HG03097 (cell line): Measurements from ENCODE around the gene H1-8.
"Not testable (repeated sequence)": the region's sequence is repeated elsewhere in the genome, so short reads cannot be mapped to it uniquely, and the experiment has no call there.

ENCODE experiments used
- ATAC-seq: cut with Tn5 transposase; IDR thresholded peaks from one replicate; pipeline ENCODE4 v1.9.1; 2021; ENCODE audit not compliant: unreplicated experiment, low FRiP score

H1-8 gene, protein sequence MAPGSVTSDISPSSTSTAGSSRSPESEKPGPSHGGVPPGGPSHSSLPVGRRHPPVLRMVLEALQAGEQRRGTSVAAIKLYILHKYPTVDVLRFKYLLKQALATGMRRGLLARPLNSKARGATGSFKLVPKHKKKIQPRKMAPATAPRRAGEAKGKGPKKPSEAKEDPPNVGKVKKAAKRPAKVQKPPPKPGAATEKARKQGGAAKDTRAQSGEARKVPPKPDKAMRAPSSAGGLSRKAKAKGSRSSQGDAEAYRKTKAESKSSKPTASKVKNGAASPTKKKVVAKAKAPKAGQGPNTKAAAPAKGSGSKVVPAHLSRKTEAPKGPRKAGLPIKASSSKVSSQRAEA

DNA sequence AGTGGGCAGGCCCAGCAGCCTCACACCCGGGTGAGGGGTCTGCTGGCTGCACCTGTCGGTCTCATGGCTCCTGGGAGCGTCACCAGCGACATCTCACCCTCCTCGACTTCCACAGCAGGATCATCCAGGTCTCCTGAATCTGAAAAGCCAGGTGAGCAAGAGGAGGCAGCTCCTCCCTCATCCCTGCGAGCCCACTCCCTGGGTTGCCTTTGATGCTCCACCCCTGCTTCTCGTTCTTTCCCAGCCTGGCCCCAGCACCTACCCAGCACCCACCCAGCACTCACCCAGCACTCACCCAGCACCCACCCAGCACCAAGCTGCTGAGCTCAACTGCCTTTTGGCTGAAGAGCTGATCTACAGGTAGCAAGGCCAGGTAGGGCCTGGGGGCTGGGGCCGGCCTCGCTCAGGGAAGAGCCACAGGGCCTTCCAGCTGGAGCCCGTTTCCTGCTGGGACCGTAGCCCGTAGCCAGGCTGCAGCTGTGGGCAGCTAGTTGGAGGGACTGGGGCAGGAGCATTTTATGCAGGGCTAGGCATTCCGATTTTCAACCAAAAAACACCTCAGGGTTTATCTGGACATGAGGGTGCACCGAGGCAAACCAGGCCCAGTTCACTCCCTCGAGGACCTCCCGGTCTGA lies at the start of gene H1-8:
Gene H1-8 (plus strand): TSS at position 20 of the 635 bp plus-strand sequence. CDS start 44 bp downstream, at position 64.
- ATAC-seq, result no peak

DNA sequence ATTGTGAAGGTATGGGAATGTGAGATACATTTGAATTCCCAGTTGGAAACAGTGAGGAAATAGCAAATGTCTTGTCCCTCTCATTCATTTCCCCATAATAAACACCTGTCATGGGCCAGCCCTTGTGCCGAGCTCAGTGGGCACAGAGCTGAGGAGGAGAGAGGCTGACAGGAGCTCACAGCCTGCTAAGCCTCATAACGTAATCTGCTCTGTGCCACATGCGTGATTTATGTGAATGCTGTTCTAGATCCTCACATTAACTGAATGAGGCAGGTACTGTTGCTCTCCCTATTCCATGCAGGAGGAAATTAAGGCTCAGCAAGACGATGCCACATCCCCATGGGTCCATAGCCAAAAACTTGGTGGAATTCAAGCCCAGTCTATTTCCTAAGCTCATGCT lies 49.8 kb upstream of the H1-8 start:
- ATAC-seq, result no peak

DNA sequence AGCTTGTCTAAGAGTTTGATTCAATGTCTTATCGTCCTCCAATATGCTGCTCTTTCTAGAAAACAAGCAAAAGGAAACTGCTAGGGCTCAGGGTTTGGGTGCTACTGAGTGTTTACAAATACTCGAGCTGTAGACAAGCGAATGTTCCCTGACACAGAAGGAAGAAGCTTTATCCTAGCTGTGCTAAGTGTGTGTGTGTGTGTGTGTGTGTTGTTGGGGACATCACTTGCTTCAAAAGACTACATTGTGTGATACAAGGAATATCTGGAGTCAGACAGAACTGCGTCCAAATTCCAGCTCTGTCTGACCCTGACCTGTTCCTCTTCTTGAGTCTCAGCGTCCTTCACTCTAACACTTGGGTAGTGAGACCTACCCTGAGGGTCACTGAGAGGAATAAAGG lies 48.5 kb upstream of the H1-8 start:
- ATAC-seq, result not testable (repeated sequence)

DNA sequence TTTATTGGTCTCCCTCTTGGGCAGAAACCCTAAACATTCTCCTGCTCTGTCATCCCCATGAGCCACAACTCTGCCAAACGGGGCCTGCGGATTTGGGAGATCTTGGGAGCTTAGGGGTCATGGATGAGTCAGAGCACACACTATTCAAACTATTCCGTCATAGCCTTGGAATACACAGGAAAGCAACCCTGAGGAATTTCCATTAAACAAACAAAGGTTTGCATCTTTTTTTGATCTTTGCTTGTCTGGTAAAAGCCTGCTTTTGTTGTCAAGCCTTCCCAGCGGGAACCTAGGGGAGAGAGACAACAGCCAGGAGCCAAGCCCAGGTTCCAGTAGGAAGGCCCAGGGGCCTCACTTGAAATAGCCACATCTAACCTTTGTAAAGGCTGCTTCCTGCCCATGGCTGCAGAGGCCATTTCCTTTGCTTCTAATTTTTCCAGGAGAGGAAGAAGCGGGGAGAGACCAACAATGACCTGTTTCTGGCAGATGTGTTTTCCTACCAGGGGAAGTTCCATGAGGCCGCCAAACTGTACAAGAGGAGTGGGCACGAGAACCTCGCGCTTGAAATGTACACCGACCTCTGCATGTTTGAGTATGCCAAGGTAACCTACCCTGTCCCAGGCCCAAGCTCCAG lies 47.9 kb upstream of the H1-8 start:
- ATAC-seq, result not testable (repeated sequence)

DNA sequence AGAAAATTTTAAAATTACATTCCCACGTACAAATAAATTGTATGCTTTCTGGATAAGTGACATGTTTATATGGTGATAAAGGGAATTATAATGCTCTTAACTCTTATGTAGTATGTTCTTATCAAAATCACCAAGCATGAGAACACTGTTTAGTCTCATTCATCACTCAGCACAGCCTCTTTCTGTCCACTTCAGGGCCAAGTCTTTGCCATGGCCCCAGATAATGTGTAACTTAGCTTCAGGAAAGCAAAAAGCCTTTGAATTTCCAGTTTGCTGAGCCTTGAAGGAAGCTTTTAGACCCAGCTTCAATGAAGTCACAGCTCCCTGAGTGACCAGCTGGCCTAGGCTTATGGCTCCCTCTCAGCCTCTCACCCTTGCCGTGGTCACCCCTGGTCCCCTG lies 45.1 kb upstream of the H1-8 start:
- not testable (repeated sequence) for ATAC-seq

DNA sequence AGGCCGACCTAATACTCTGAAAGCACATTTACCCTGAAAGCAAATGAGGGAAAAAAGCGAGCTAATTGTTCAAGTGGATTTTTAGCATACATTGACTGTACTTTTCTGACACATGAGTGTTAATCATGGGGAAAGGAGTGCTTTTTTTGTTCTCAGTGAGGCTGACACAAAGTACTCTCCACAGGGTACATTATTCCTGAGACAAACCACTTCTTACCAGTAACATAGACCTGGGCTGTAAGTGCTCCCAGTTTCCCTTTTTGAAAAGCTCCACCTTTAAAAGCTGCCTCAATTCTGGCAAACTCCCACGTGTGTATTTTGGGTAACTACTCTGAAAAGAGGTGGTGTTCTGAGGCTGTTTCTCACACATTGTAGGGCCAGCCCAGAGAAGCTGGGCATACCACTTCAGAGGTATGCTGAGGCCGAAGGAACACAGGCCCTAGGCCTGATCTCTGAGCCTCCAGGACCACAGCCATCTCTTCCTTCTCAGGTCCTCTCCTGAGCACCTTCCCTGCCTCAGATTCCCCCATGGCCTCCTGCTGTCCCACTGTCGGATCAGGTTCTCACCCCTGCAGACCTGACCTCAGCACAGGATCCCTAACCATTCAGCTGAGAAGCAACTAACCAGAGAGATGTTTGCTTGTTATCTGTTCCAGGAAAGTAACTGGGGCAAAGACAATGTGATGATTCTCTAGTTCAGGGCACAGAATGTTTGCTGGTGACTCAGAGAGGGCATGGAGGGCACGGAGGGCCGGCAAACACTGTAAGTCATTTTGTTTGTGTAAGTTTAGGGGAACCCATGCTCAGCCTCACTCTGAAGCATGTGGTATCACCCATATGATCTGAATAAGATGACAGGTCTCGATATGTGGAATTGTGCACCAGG lies 44.1 kb upstream of the H1-8 start:
- not testable (repeated sequence) for ATAC-seq

DNA sequence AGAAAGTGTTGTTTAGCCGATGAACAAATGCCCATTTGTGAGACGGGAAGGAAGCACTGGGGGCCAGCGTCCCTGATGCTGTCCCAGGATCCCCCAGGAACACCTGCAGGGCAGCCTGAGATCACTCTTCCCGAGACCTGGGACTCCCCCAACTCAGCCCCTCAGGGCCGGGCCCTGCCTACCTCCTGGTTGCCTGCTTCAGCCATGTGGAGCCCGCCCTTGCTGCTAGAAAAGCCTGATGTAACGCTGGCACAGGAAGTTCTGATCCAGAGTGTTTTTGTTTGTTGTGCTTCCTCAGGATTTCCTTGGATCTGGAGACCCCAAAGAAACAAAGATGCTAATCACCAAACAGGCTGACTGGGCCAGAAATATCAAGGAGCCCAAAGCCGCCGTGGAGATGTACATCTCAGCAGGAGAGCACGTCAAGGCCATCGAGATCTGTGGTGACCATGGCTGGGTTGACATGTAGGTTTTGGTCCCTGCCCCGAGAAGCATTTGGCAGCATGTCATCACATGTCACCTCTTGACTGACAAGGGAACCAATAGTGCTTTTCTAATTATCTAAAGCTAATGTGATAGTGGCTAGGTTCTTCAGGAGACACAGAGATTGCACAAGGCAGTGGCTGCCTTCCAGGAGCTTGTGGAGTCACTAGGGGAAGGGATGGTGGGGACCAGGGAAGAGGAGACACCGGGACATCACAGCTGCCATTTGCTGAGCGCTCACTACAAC lies 43.2 kb upstream of the H1-8 start:
- ATAC-seq, result not testable (repeated sequence)

DNA sequence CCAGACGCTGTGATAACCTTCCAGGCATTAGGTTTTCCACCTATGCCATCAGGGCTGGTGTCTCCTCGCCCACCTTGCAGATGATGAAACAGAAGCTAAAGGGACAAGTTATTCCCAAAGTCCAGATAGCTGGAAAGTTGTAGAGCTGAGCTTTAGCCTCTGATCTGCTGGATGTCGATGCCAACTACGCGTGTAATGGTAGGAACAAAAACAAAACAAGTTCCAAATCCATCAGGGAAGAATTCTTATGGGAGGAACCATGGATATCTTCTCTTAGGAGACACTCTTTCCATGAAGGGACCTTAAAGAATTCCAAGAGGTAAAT lies 42.7 kb upstream of the H1-8 start:
- ATAC-seq, result no peak

DNA sequence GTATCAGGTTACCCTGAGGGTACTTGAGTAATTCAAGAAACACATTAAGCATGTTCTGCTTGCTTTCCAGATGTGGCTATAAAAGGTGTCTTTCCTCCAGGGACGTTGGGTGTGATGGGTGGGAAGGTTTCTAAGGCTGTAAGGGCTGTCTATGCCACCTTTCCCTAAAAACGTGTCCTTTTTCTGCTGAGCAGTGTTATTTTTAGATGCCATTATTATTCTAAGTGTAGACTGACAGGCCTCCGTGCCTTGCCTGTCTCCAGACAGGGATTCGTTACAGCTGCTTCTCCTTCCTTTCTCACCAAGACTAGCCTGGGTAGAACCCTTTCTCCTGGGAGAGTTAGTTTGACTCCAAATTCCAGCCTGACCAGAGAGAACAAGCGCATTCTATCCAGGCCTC lies 41.3 kb upstream of the H1-8 start:
- ATAC-seq, result no peak

DNA sequence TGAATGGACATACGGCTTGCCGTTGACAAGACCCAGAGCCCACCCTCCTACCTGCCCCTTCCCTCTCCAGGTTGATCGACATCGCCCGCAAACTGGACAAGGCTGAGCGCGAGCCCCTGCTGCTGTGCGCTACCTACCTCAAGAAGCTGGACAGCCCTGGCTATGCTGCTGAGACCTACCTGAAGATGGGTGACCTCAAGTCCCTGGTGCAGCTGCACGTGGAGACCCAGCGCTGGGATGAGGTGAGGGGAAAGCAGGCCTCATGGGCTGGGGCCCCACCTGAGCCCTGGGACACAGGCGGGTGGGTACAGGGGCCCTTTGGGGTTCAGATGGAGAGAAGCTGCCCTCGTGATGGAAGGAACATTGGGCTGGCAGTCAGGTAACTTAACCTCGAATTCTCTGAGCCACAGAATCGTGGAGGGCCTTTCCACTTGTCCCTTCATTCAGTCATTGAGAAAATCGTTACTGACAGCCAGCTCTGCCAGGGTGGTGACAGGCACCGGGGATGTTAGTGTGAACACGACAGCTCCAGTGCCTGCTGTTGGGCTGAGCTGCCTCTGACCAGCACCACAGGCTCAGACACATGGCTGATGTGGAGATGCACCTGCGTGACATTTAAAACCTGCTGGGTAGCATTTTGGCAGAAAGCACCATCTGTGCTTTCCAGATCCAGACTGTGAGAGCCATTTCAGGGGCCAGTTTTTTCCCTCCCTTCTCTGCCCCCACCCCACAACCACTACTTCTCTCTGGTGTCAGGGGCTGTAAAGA lies 40.1 kb upstream of the H1-8 start:
- no peak for ATAC-seq

DNA sequence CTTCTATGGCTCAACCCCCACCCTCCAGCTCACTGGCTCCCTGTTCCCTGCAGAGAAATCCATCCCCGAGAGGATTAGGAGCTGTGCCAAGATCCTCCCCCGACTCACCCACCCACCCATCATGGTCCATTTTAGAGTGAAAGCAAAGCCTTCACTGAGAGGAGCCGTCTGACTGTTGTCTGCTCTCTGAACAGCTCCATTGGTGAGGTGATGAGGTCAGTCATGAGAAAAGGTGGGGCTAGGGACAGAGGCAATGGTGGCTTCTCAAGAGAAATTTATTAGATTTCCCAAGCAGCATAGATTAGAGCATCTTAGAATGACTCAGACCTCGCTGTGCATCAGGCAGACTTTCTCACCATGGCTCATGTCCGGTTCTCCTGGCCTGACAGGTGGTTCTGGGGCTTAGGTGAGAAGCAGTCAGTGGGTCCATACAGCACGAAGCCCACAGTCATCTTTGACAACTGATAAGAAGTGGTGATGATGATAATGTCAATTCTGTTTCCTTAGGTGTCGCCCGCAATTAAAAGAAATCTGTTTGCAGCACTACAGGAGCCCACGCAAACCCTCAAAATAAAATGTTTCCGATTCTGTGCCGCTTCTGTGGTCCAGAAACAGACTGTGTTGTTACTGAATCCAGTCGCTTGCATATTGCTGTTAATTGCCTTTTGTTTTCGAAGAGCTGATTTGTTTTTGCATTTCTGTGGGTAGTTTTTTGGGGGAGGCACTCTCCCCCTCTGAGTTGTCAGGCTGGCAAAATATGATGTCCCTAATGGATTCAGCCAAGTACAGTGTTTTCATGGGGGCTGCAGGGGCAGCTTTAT lies 39.3 kb upstream of the H1-8 start:
- no peak for ATAC-seq

DNA sequence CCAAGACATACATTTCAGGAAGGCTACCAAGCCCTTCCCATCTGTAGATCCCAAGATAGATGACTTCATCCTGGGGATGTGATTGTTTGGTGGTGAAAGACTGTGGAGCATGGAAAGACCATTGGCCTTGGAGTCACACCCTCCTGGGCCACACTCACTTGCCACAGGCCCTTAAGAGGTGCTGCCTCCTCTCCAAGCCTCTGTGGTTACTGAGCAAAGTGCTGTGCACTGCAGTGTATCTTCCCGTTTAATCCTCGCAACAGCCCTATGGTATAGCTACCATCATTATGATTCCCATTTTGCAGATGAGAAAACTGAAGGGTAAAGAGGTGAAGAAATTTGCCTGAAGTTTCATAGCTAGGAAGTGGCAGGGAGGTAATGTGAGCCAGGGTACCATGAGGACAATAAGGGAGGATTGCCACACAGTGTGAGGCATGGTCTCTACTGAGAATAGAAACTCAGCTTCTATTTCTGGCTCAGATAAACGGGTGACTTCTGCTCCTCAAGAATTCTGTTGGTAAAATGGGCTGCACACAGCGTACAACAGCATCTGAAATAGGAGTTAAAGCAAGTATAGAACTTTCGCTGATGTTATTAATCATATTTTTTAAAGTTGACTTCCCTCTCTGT lies 38.4 kb upstream of the H1-8 start:
- ATAC-seq, result no peak

DNA sequence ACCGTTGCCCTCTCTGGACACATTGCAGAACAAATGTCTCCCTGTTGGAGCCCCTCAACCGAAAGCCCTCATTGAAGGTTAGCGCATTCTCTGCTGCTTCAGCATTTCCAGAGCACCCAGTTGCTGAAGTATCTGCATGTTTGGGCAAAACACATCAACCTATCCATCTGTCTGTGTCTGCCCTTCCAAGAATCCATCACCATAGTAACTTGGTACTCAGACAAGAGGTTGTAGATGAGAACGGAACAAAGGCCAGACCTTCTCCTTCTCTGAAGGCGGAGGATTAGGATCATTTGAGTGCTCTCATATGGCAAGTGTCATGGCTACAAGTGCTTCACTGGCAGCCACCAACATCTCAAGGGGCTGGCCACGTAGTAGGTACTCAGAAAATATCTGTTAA lies 37.6 kb upstream of the H1-8 start:
- no peak for ATAC-seq

DNA sequence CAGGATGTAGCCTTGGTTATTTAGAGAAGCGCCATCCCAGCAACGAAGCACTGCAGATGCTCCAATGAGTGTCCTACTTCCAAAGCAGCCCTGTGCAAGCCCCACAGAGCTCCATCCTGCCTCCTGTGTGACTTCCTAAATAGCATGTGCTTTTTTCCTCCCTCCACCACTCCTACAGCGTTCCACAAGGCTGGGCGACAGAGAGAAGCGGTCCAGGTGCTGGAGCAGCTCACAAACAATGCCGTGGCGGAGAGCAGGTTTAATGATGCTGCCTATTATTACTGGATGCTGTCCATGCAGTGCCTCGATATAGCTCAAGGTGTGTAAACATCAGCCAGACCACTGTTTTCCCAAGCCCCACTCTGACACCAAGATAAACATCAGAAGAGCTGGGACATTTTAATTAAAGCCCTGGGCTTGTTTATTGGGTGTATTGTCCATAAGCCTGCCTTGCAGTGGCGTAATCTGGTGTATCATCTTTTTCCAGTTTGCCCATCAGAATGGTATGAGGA lies 36.7 kb upstream of the H1-8 start:
- no peak for ATAC-seq

DNA sequence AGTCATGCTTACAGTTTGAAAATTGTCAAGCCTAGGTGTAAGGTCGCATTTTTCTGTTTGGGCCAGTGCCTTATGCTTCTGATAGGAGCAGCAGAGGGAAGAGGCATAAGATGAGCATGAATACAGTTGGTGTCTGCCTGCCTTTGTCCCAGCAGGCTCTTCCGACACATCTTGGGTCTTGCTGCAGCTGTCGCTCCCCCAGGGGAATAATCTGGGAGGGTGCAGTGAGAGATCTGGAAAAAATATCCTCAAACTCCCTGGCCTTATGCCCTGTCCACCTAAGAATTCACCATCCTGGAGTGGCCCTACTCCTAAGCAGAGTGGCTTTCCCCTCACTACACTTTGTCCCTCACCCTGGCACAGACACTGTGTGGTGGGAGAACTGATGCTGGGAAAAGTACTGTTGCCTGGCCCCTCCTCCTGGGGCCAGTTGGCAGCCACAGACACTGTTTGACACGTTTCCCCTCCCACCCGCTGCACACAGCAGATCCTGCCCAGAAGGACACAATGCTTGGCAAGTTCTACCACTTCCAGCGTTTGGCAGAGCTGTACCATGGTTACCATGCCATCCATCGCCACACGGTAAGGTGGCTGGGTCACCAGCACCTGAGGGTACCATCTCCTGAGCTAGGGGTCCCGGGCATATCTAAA lies 35.7 kb upstream of the H1-8 start:
- no peak for ATAC-seq

DNA sequence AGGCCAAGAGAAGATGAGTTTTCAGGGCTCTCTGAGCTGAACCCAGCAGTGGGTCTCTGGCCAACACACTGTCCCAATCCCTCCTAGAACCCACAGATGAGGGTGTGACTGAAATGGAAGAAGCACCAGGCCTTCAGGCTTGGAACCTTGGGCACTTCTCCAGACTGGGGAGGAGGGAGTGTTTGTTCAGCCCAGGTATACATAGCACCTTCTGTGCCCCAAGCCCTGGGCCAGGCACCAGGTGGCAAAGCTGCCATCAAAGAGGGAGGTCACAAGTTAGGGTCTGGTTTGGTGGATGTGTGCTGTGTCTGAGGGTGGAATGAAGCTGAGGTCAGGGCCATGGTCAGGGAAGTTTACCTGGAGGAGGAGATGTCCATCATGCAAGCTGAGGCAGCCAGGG lies 30.4 kb upstream of the H1-8 start:
- ATAC-seq, result no peak

DNA sequence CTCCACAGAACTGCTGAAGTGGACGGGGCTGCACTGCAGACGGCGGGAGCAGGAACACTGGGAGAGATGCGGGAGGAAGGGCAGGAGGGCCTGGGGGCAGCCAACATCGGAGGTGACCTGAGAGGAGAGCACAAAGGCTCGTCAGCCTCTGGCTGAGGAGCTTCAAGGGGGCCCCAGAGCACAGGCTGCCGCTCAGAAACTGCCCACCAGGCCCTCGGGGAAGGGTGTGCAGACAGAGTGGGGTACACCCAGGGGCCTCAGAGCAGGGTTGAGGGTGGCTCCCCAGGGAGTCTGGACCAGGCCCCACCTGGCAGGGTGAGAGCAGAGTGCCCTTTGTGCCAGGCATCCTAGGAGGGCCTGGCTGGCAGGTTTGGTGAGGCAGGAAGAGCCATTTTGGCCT lies 29.3 kb upstream of the H1-8 start:
- ATAC-seq, result no peak

DNA sequence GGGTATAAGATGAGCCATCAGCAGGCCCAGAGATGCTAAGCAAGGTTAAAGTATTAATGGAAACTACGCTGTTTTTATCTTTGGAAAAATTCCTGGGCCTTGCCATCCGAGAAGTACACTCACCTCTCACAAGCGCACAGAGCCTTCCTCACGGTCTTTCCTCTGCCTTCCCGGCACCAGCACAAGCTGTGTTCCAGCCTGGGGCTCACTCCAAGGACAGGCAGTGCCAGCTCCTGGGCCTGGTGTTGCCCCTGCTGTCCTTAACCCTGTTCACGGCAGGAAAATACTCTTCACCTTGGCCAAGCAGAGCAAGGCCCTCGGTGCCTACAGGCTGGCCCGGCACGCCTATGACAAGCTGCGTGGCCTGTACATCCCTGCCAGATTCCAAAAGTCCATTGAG lies 28.9 kb upstream of the H1-8 start:
- no peak for ATAC-seq
